Peyer's patch (tissue), 4 donors: ENCODE results near the gene SLBP. TPM values are rescaled to one million over a fixed set of nuclear protein-coding genes. Genes with fewer than 3 reads are reported as not detected.
A peak's percentile ranks its signal among the peaks of the same experiment; 100 is the strongest.

Experiments
- DNase-seq, 3 donors: peaks; one replicate each; pipeline ENCODE4 v3.0.0-alpha.2; 2017 to 2019
- H3K27ac ChIP-seq, 4 donors: fragments of 200-600 bp; sonication (generic); one replicate each; pipeline ENCODE4 v1.5.1; 2016 to 2019
- H3K27me3 ChIP-seq, 2 donors: fragments of 200-600 bp; sonication (generic); one replicate each; pipeline ENCODE4 v1.5.1; 2019
- H3K36me3 ChIP-seq, 3 donors: fragments of 200-600 bp; sonication (generic); one replicate each; pipeline ENCODE4 v1.5.1; 2016 to 2019
- H3K4me1 ChIP-seq, 4 donors: fragments of 200-600 bp; sonication (generic); one replicate each; pipeline ENCODE4 v1.5.1; 2016 to 2019
- H3K4me3 ChIP-seq, 4 donors: fragments of 200-600 bp; sonication (generic); 1 replicate in 3 of 4; 2 replicates in 1 of 4; pipeline ENCODE4 v1.5.1; 2016 to 2019; ENCODE audit warnings: mild to moderate bottlenecking in 1 of 4
- H3K9me3 ChIP-seq, 4 donors: fragments of 200-600 bp; sonication (generic); one replicate each; pipeline ENCODE4 v1.5.1; 2016 to 2019; ENCODE audit warnings: mild to moderate bottlenecking in 1 of 4
- CTCF ChIP-seq, 6 experiments: fragments of 450-650 bp in 4 of 6; fragments of 200-600 bp in 2 of 6; sonication (generic) in 1 of 6; IDR thresholded peaks; one replicate each; pipeline ENCODE4 v1.5.1; 2017 to 2019; ENCODE audit warnings: antibody characterized with exemption in 6 of 6, mild to moderate bottlenecking in 3 of 6, moderate library complexity in 1 of 6
- POLR2A ChIP-seq, 2 donors: fragments of 450-650 bp; IDR thresholded peaks; one replicate each; pipeline ENCODE4 v1.5.1; 2017; ENCODE audit warnings: antibody characterized with exemption in 2 of 2, mild to moderate bottlenecking in 2 of 2, moderate library complexity in 2 of 2
- total RNA-seq, 4 donors: library from RNA; depleted of rRNA; stranded (reverse); fragments of >200 nt; gene quantifications; one replicate each; pipeline ENCODE4 v1.1.0, GENCODE V29; 2016

The SLBP gene
- total RNA-seq, 4 donors from 2014 or later: 18.4 to 86.6 (median 26.2) TPM

- TF ChIP-seq CTCF (IDR thresholded peaks at IDR 0.05) (no peak), POLR2A (IDR thresholded peaks at IDR 0.05) (no peak)
- Histone ChIP-seq H3K36me3 (no peaks in the 10 kb centered on the region), H3K4me1 (peaks cover 4 to 12% (median 6%) of the 10 kb centered on the region in 4 donors), H3K27me3 (no peaks in the 10 kb centered on the region), H3K27ac (no peak overlapping the region), H3K4me3 (no peak overlapping the region), H3K9me3 (no peaks in the 10 kb centered on the region)
- no peak for DNase-seq
These were observed 38.4 kb upstream of the SLBP start for GRCh38 chr4:1750381-1751154.

GRCh38 chr4:1749826-1750225, 37.7 kb upstream of the SLBP start:
- no peaks in the 10 kb centered on the region for H3K9me3 ChIP-seq
- H3K36me3 ChIP-seq: no peaks in the 10 kb centered on the region
- no peak overlapping the region for H3K4me3 ChIP-seq
- no peaks in the 10 kb centered on the region for H3K27me3 ChIP-seq
- TF ChIP-seq CTCF (IDR thresholded peaks at IDR 0.05): no peak
- no peak for TF ChIP-seq POLR2A (IDR thresholded peaks at IDR 0.05)
- no peak overlapping the region for H3K27ac ChIP-seq
- peaks cover 4 to 12% (median 6%) of the 10 kb centered on the region in 4 donors for H3K4me1 ChIP-seq
- DNase-seq: no peak

GRCh38 chr4:1749370-1749769, 37.3 kb upstream of the SLBP start:
- no peak for DNase-seq
- Histone ChIP-seq H3K27me3 (no peaks in the 10 kb centered on the region), H3K27ac (no peak overlapping the region), H3K9me3 (no peaks in the 10 kb centered on the region), H3K36me3 (peaks cover 0 to 4% (median 0%) of the 10 kb centered on the region in 3 donors), H3K4me1 (peaks cover 4 to 12% (median 6%) of the 10 kb centered on the region in 4 donors), H3K4me3 (no peak overlapping the region)
- no peak for TF ChIP-seq POLR2A (IDR thresholded peaks at IDR 0.05)
- TF ChIP-seq CTCF (IDR thresholded peaks at IDR 0.05): no peak

- H3K36me3 ChIP-seq: peaks cover 0 to 5% (median 0%) of the 10 kb centered on the region in 3 donors
- peak; percentile 63 to 89 (median 86) for DNase-seq
- no peak overlapping the region for H3K27ac ChIP-seq
- peaks cover 4 to 12% (median 6%) of the 10 kb centered on the region in 4 donors for H3K4me1 ChIP-seq
- TF ChIP-seq POLR2A (IDR thresholded peaks at IDR 0.05): no peak
- TF ChIP-seq CTCF (IDR thresholded peaks at IDR 0.05): peak; percentile 34 to 80 (median 72)
- H3K4me3 ChIP-seq: no peak overlapping the region
- H3K27me3 ChIP-seq: no peaks in the 10 kb centered on the region
- no peaks in the 10 kb centered on the region for H3K9me3 ChIP-seq
These were observed 36.4 kb upstream of the SLBP start for GRCh38 chr4:1748465-1748995.

GRCh38 chr4:1747603-1747967, 35.5 kb upstream of the SLBP start:
- Histone ChIP-seq H3K4me1 (peaks cover 3 to 6% (median 5%) of the 10 kb centered on the region in 4 donors), H3K4me3 (no peak overlapping the region), H3K27me3 (no peaks in the 10 kb centered on the region), H3K36me3 (peaks cover 0 to 5% (median 0%) of the 10 kb centered on the region in 3 donors), H3K9me3 (no peaks in the 10 kb centered on the region), H3K27ac (no peak overlapping the region)
- no peak for DNase-seq
- TF ChIP-seq POLR2A (IDR thresholded peaks at IDR 0.05): no peak
- no peak for TF ChIP-seq CTCF (IDR thresholded peaks at IDR 0.05)
